Measurements from ENCODE around the gene GADL1.

The GADL1 gene

GRCh38 chr3:30872879-30873278 is 21.6 kb downstream of the GADL1 start:
- Histone ChIP-seq H3K4me1 (ENCODE audit: control insufficient read depth, low read length) (no peaks in the 10 kb centered on the region), H3K4me2 (ENCODE audit: low read length) (no peak overlapping the region), H3K4me3 (ENCODE audit: low read length) (no peak overlapping the region), H3K79me2 (ENCODE audit: control insufficient read depth, low read length) (no peaks in the 10 kb centered on the region), H3K9me2 (replicated peaks; ENCODE audit: control insufficient read depth, low read length) (no peaks in the 10 kb centered on the region), H3K27ac (ENCODE audit: low read depth, low read length) (no peak overlapping the region), H3F3A (ENCODE audit: control insufficient read depth, insufficient read depth) (no peaks in the 10 kb centered on the region), H3K36me3 (ENCODE audit: control insufficient read depth, low read length) (no peaks in the 10 kb centered on the region), H3K27me3 (ENCODE audit: control insufficient read depth, low read length) (no peaks in the 10 kb centered on the region), H3K9me3 (ENCODE audit: control insufficient read depth, insufficient read depth, low read length) (no peaks in the 10 kb centered on the region), H4K20me1 (ENCODE audit: control insufficient read depth, insufficient read depth, low read depth, low read length) (no peaks in the 10 kb centered on the region)
- no peak for TF ChIP-seq EZH2phosphoT487 (IDR thresholded peaks at IDR 0.05; ENCODE audit: borderline replicate concordance, low read length)
- no peak for TF ChIP-seq CTCF (IDR thresholded peaks at IDR 0.05; ENCODE audit: low read depth, low read length, poor library complexity, severe bottlenecking)

- Histone ChIP-seq H3K27me3 (ENCODE audit: control insufficient read depth, low read length) (no peaks in the 10 kb centered on the region), H3K4me1 (ENCODE audit: control insufficient read depth, low read length) (no peaks in the 10 kb centered on the region), H3K4me2 (ENCODE audit: low read length) (no peak overlapping the region), H4K20me1 (ENCODE audit: control insufficient read depth, insufficient read depth, low read depth, low read length) (no peaks in the 10 kb centered on the region), H3K9me3 (ENCODE audit: control insufficient read depth, insufficient read depth, low read length) (no peaks in the 10 kb centered on the region), H3K27ac (ENCODE audit: low read depth, low read length) (no peak overlapping the region), H3K79me2 (ENCODE audit: control insufficient read depth, low read length) (no peaks in the 10 kb centered on the region), H3F3A (ENCODE audit: control insufficient read depth, insufficient read depth) (no peaks in the 10 kb centered on the region), H3K9me2 (replicated peaks; ENCODE audit: control insufficient read depth, low read length) (no peaks in the 10 kb centered on the region), H3K4me3 (ENCODE audit: low read length) (no peak overlapping the region), H3K36me3 (ENCODE audit: control insufficient read depth, low read length) (no peaks in the 10 kb centered on the region)
- TF ChIP-seq CTCF (IDR thresholded peaks at IDR 0.05; ENCODE audit: low read depth, low read length, poor library complexity, severe bottlenecking) (no peak), EZH2phosphoT487 (IDR thresholded peaks at IDR 0.05; ENCODE audit: borderline replicate concordance, low read length) (no peak)
Measured at GRCh38 chr3:30871720-30872119, 22.7 kb downstream of the GADL1 start.

- no peaks in the 10 kb centered on the region for H3K36me3 ChIP-seq (ENCODE audit: control insufficient read depth, low read length)
Measured at GRCh38 chr3:30864836-30865235, 29.6 kb downstream of the GADL1 start.

More at GRCh38 chr3:30864836-30865235, 29.6 kb downstream of the GADL1 start:
- H3K79me2 ChIP-seq (ENCODE audit: control insufficient read depth, low read length): no peaks in the 10 kb centered on the region
- H3K4me1 ChIP-seq (ENCODE audit: control insufficient read depth, low read length): no peaks in the 10 kb centered on the region
- no peaks in the 10 kb centered on the region for H3K9me2 ChIP-seq (replicated peaks; ENCODE audit: control insufficient read depth, low read length)
- no peak overlapping the region for H3K4me2 ChIP-seq (ENCODE audit: low read length)
- H3K27me3 ChIP-seq (ENCODE audit: control insufficient read depth, low read length): 0 out of 2 replicates have a peak, but pooled peaks cover 4% of the 10 kb centered on the region
- no peaks in the 10 kb centered on the region for H3K9me3 ChIP-seq (ENCODE audit: control insufficient read depth, insufficient read depth, low read length)
- H3K4me3 ChIP-seq (ENCODE audit: low read length): no peak overlapping the region
- no peaks in the 10 kb centered on the region for H4K20me1 ChIP-seq (ENCODE audit: control insufficient read depth, insufficient read depth, low read depth, low read length)
- no peaks in the 10 kb centered on the region for H3F3A ChIP-seq (ENCODE audit: control insufficient read depth, insufficient read depth)
- no peak overlapping the region for H3K27ac ChIP-seq (ENCODE audit: low read depth, low read length)
- TF ChIP-seq CTCF (IDR thresholded peaks at IDR 0.05; ENCODE audit: low read depth, low read length, poor library complexity, severe bottlenecking): no peak
- no peak for TF ChIP-seq EZH2phosphoT487 (IDR thresholded peaks at IDR 0.05; ENCODE audit: borderline replicate concordance, low read length)

All from DOHH2 (cell line).